Urinary bladder (tissue), 4 donors: ENCODE measurements around the gene NRARP. TPM values are rescaled to one million over a fixed set of nuclear protein-coding genes. Genes with fewer than 3 reads are reported as not detected.

Experiments used
- DNase-seq: peaks from one replicate; pipeline ENCODE4 v3.0.0-alpha.2; 2015; ENCODE audit errors: extremely low spot score
- H3K27ac ChIP-seq: one replicate; pipeline ENCODE4 v1.5.1; 2013; ENCODE audit warnings: low read depth, mild to moderate bottlenecking, moderate library complexity
- H3K36me3 ChIP-seq: one replicate; pipeline ENCODE4 v1.6.1; 2013; ENCODE audit warnings: mild to moderate bottlenecking, moderate library complexity; ENCODE audit not compliant: insufficient read depth
- H3K4me1 ChIP-seq: one replicate; pipeline ENCODE4 v1.6.1; 2013; ENCODE audit warnings: mild to moderate bottlenecking, moderate library complexity; ENCODE audit not compliant: insufficient read depth
- H3K4me3 ChIP-seq: one replicate; pipeline ENCODE4 v1.5.1; 2013; ENCODE audit warnings: low read depth, low read length
- WGBS: extraction: QIAGEN DNeasy Blood & Tissue Kit; methylation state at CpG from one replicate; pipeline ENCODE4 v1.1.7; 2013; 5-methylcytosine and 5-hydroxymethylcytosine counted together
- polyA plus RNA-seq: library from polyadenylated mRNA; stranded (reverse); fragments of 200-250 nt; gene quantifications from one replicate; pipeline ENCODE4 v1.2.3, GENCODE V29; 2013
- total RNA-seq: library from RNA; depleted of rRNA; stranded (reverse); fragments of >200 nt; gene quantifications from one replicate; pipeline ENCODE4 v1.2.3, GENCODE V29; 2014
- donor health status: healthy with polysubstance abuse.
- donor health status: healthy.

NRARP gene
- total and polyA plus RNA-seq, 2 donors: 6.3 to 6.5 TPM

- DNase-seq: no peak
- WGBS: 7% methylated on average over 78 of the region's 78 CpGs
These were observed 529 bp upstream of the NRARP start for GRCh38 chr9:137302449-137303150.

GRCh38 chr9:137301081-137301947 lies 757 bp downstream of the NRARP start:
- peak overlapping the region; percentile 57 for H3K4me3 ChIP-seq
- no peak overlapping the region for H3K27ac ChIP-seq
- H3K36me3 ChIP-seq: no peaks in the 10 kb centered on the region
- peaks cover 4% of the 10 kb centered on the region for H3K4me1 ChIP-seq
- under 1% methylated on average over 115 of the region's 115 CpGs for WGBS
- DNase-seq: no peak

More at GRCh38 chr9:137302449-137303150, 529 bp upstream of the NRARP start:
- peak overlapping the region; percentile 44 for H3K27ac ChIP-seq
- peaks cover 4% of the 10 kb centered on the region for H3K4me1 ChIP-seq
- H3K4me3 ChIP-seq: peak overlapping the region; percentile 57
- no peaks in the 10 kb centered on the region for H3K36me3 ChIP-seq

- Histone ChIP-seq H3K27ac (no peak overlapping the region), H3K4me3 (peak overlapping the region; percentile 57), H3K36me3 (no peaks in the 10 kb centered on the region), H3K4me1 (peaks cover 4% of the 10 kb centered on the region)
- WGBS: 1% methylated on average over 25 of the region's 25 CpGs
- no peak for DNase-seq
These were observed 1.4 kb downstream of the NRARP start for GRCh38 chr9:137300567-137301080.

GRCh38 chr9:137299938-137300337 lies 2.1 kb downstream of the NRARP start:
- Histone ChIP-seq H3K4me3 (peak overlapping the region; percentile 26), H3K36me3 (no peaks in the 10 kb centered on the region), H3K27ac (no peak overlapping the region), H3K4me1 (peaks cover 6% of the 10 kb centered on the region)
- 17% methylated on average over 16 of the region's 16 CpGs for WGBS
- no peak for DNase-seq

GRCh38 chr9:137299203-137299565 lies 2.9 kb downstream of the NRARP start:
- DNase-seq: no peak
- H3K4me3 ChIP-seq: peak overlapping the region; percentile 17
- no peaks in the 10 kb centered on the region for H3K36me3 ChIP-seq
- peaks cover 6% of the 10 kb centered on the region for H3K4me1 ChIP-seq
- H3K27ac ChIP-seq: no peak overlapping the region
- 45% methylated on average over 10 of the region's 10 CpGs for WGBS

GRCh38 chr9:137298401-137299202 lies 3.5 kb downstream of the NRARP start:
- Histone ChIP-seq H3K36me3 (no peaks in the 10 kb centered on the region), H3K27ac (no peak overlapping the region), H3K4me1 (peaks cover 6% of the 10 kb centered on the region), H3K4me3 (peak overlapping the region; percentile 17)
- WGBS: 47% methylated on average over 24 of the region's 24 CpGs
- no peak for DNase-seq

- no peak for DNase-seq
- Histone ChIP-seq H3K4me3 (no peak overlapping the region), H3K36me3 (no peaks in the 10 kb centered on the region), H3K27ac (no peak overlapping the region), H3K4me1 (peaks cover 6% of the 10 kb centered on the region)
- 48% methylated on average over 7 of the region's 7 CpGs for WGBS
These were observed 4.1 kb downstream of the NRARP start for GRCh38 chr9:137297966-137298365.

GRCh38 chr9:137296670-137297664 lies 5.1 kb downstream of the NRARP start:
- H3K4me3 ChIP-seq: no peak overlapping the region
- no peak for DNase-seq

GRCh38 chr9:137295849-137296669 lies 6.0 kb downstream of the NRARP start:
- peaks cover 4% of the 10 kb centered on the region for H3K4me1 ChIP-seq
- no peak for DNase-seq
- H3K4me3 ChIP-seq: peak overlapping the region; percentile 47
- no peaks in the 10 kb centered on the region for H3K36me3 ChIP-seq
- H3K27ac ChIP-seq: no peak overlapping the region
- 7% methylated on average over 78 of the region's 78 CpGs for WGBS

More at GRCh38 chr9:137296670-137297664, 5.1 kb downstream of the NRARP start:
- H3K36me3 ChIP-seq: no peaks in the 10 kb centered on the region
- H3K27ac ChIP-seq: no peak overlapping the region
- 48% methylated on average over 24 of the region's 24 CpGs for WGBS
- peaks cover 6% of the 10 kb centered on the region for H3K4me1 ChIP-seq

- H3K4me3 ChIP-seq: peak overlapping the region; percentile 47
These were observed 6.7 kb downstream of the NRARP start for GRCh38 chr9:137295238-137295811.

GRCh38 chr9:137294681-137295237 lies 7.3 kb downstream of the NRARP start:
- Histone ChIP-seq H3K4me3 (no peak overlapping the region), H3K36me3 (no peaks in the 10 kb centered on the region), H3K4me1 (peaks cover 4% of the 10 kb centered on the region), H3K27ac (no peak overlapping the region)
- WGBS: 19% methylated on average over 35 of the region's 35 CpGs
- no peak for DNase-seq

More at GRCh38 chr9:137295238-137295811, 6.7 kb downstream of the NRARP start:
- Histone ChIP-seq H3K27ac (no peak overlapping the region), H3K4me1 (peaks cover 4% of the 10 kb centered on the region), H3K36me3 (no peaks in the 10 kb centered on the region)
- 2% methylated on average over 76 of the region's 76 CpGs for WGBS
- DNase-seq: no peak
